ENCODE data around the gene RFXAP. TPM values are rescaled to one million over a fixed set of nuclear protein-coding genes. Genes with fewer than 3 reads are reported as not detected.

The RFXAP gene
- total RNA-seq, 1 experiment from 2014 or later = 8.7 TPM

- TF ChIP-seq CTCF (conservative IDR thresholded peaks at IDR 0.05) = no peak
- Histone ChIP-seq H3K9me3 (ENCODE audit: control insufficient read depth, low read depth, low read length) (no peaks in the 10 kb centered on the region), H4K91ac (ENCODE audit: insufficient read length, low read depth, low read length) (no peak overlapping the region), H2BK120ac (ENCODE audit: low read depth, low read length, poor library complexity, severe bottlenecking) (no peak overlapping the region), H3K27ac (ENCODE audit: insufficient read length, low read depth, low read length) (no peak overlapping the region), H2BK20ac (ENCODE audit: low read depth, low read length, poor library complexity, severe bottlenecking) (no peak overlapping the region), H4K20me1 (ENCODE audit: control insufficient read depth, insufficient read depth, insufficient read length) (no peaks in the 10 kb centered on the region), H3K79me1 (ENCODE audit: insufficient read depth, low read depth, low read length, poor library complexity, severe bottlenecking) (no peaks in the 10 kb centered on the region), H3K23ac (ENCODE audit: insufficient read length, low read depth, low read length) (no peak overlapping the region), H2AFZ (ENCODE audit: low read length) (no peak overlapping the region), H2BK12ac (ENCODE audit: insufficient read length, low read depth, low read length) (no peak overlapping the region), H3K23me2 (ENCODE audit: insufficient read length, low read depth, low read length, poor library complexity, severe bottlenecking) (no peaks in the 10 kb centered on the region), H3K9ac (ENCODE audit: extremely low read depth, insufficient read length, low read length) (no peak overlapping the region), H3K4ac (ENCODE audit: low read depth, low read length) (no peak overlapping the region), H3K14ac (ENCODE audit: insufficient read depth, low read length) (no peak overlapping the region), H3K18ac (ENCODE audit: insufficient read length, low read depth, low read length) (no peak overlapping the region), H4K8ac (replicated peaks; ENCODE audit: insufficient read length, low read depth, low read length) (no peak overlapping the region), H2BK5ac (ENCODE audit: insufficient read length, low read length) (no peak overlapping the region), H3K56ac (ENCODE audit: insufficient read length, low read depth, low read length) (no peak overlapping the region), H2BK15ac (ENCODE audit: low read depth, low read length) (no peak overlapping the region), H3T11ph (ENCODE audit: low read length) (no peak overlapping the region), H3K4me1 (ENCODE audit: insufficient read depth, low read length) (no peaks in the 10 kb centered on the region), H3K27me3 (ENCODE audit: insufficient read depth, low read length) (no peaks in the 10 kb centered on the region), H2AK5ac (ENCODE audit: insufficient read length, low read length) (no peak overlapping the region), H4K5ac (ENCODE audit: insufficient read length, low read depth, low read length) (no peak overlapping the region), H3K79me2 (ENCODE audit: insufficient read depth, low read length) (no peaks in the 10 kb centered on the region), H3K4me2 (ENCODE audit: insufficient read depth, insufficient read length, low read length) (no peak overlapping the region)
- Mint-ChIP-seq H3K4me3 (no peak overlapping the region), H3K4me1 (peaks cover 7 to 11% of the 10 kb centered on the region in 2 experiments), H3K9me3 (peaks cover 13 to 16% of the 10 kb centered on the region in 2 experiments), H3K36me3 (ENCODE audit: insufficient read depth in 1 of 3, low read depth in 3 of 3) (peaks cover 0 to 18% (median 3%) of the 10 kb centered on the region in 3 experiments; a peak in 4 of 7 replicates), H3K27me3 (ENCODE audit: low read depth) (no peaks in the 10 kb centered on the region), H3K27ac (no peak overlapping the region)
- DNase-seq = no peak
- no CpG with 5 or more reads among the region's 4 CpGs for WGBS (ENCODE audit: extremely low coverage, insufficient read length, low lambda C conversion rate)
Measured at GRCh38 chr13:36769545-36769944, 49.5 kb upstream of the RFXAP start.

Data from H9 (cell line).